Measurements from ENCODE around the gene RBM15. TPM values are rescaled to one million over a fixed set of nuclear protein-coding genes. Genes with fewer than 3 reads are reported as not detected.

The RBM15 gene
- total RNA-seq, 4 donors from 2014 or later = 40.9 to 49.0 (median 45.3) TPM

- no peak for TF ChIP-seq POLR2A (IDR thresholded peaks at IDR 0.05)
- no peak for TF ChIP-seq EP300 (IDR thresholded peaks at IDR 0.05)
- no peak for TF ChIP-seq CTCF (IDR thresholded peaks at IDR 0.05)
- DNase-seq (ENCODE audit: low spot score in 2 of 2) = no peak
- H3K4me3 ChIP-seq = no peak overlapping the region
- WGBS, 2 donors = 89 to 100% methylated on average over 1 of the region's 1 CpG
- peaks cover 0 to 4% (median 0%) of the 10 kb centered on the region in 4 donors for H3K9me3 ChIP-seq
- no peak overlapping the region for H3K27ac ChIP-seq
- no peaks in the 10 kb centered on the region for H3K27me3 ChIP-seq
- H3K36me3 ChIP-seq = no peaks in the 10 kb centered on the region
- no peaks in the 10 kb centered on the region for H3K4me1 ChIP-seq
Observed at GRCh38 chr1:110320168-110320518, 19.0 kb upstream of the RBM15 start.

- H3K36me3 ChIP-seq = no peaks in the 10 kb centered on the region
- no peak for DNase-seq (ENCODE audit: low spot score in 2 of 2)
- peaks cover 0 to 4% (median 0%) of the 10 kb centered on the region in 4 donors for H3K9me3 ChIP-seq
- TF ChIP-seq POLR2A (IDR thresholded peaks at IDR 0.05) (no peak), EP300 (IDR thresholded peaks at IDR 0.05) (no peak), CTCF (IDR thresholded peaks at IDR 0.05) (no peak)
- no peak overlapping the region for H3K27ac ChIP-seq
- 80 to 85% methylated on average over 2 of the region's 2 CpGs for WGBS, 2 donors
- no peak overlapping the region for H3K4me3 ChIP-seq
- H3K27me3 ChIP-seq = no peaks in the 10 kb centered on the region
- H3K4me1 ChIP-seq = no peaks in the 10 kb centered on the region
Observed at GRCh38 chr1:110321045-110321444, 18.1 kb upstream of the RBM15 start.

GRCh38 chr1:110321846-110322245 lies 17.3 kb upstream of the RBM15 start:
- TF ChIP-seq EP300 (IDR thresholded peaks at IDR 0.05) (no peak), CTCF (IDR thresholded peaks at IDR 0.05) (no peak), POLR2A (IDR thresholded peaks at IDR 0.05) (no peak)
- H3K36me3 ChIP-seq = no peaks in the 10 kb centered on the region
- H3K4me1 ChIP-seq = no peaks in the 10 kb centered on the region
- H3K9me3 ChIP-seq = peaks cover 0 to 4% (median 0%) of the 10 kb centered on the region in 4 donors
- no peak overlapping the region for H3K27ac ChIP-seq
- WGBS, 2 donors = 71 to 74% methylated on average over 4 of the region's 4 CpGs
- no peaks in the 10 kb centered on the region for H3K27me3 ChIP-seq
- no peak overlapping the region for H3K4me3 ChIP-seq
- DNase-seq (ENCODE audit: low spot score in 2 of 2) = no peak

- TF ChIP-seq EP300 (IDR thresholded peaks at IDR 0.05) = no peak
- TF ChIP-seq CTCF (IDR thresholded peaks at IDR 0.05) = no peak
- no peak for TF ChIP-seq POLR2A (IDR thresholded peaks at IDR 0.05)
- WGBS, 2 donors = 89 to 93% methylated on average over 1 of the region's 1 CpG
Observed at GRCh38 chr1:110324667-110325066, 14.5 kb upstream of the RBM15 start.

GRCh38 chr1:110326826-110327225 lies 12.4 kb upstream of the RBM15 start:
- DNase-seq (ENCODE audit: low spot score in 2 of 2) = no peak
- 67 to 82% methylated on average over 1 of the region's 1 CpG for WGBS, 2 donors
- Histone ChIP-seq H3K27ac (no peak overlapping the region), H3K4me3 (no peak overlapping the region), H3K9me3 (no peaks in the 10 kb centered on the region), H3K36me3 (no peaks in the 10 kb centered on the region), H3K27me3 (no peaks in the 10 kb centered on the region), H3K4me1 (no peaks in the 10 kb centered on the region)
- no peak for TF ChIP-seq CTCF (IDR thresholded peaks at IDR 0.05)
- no peak for TF ChIP-seq POLR2A (IDR thresholded peaks at IDR 0.05)
- no peak for TF ChIP-seq EP300 (IDR thresholded peaks at IDR 0.05)

More at GRCh38 chr1:110324667-110325066, 14.5 kb upstream of the RBM15 start:
- no peaks in the 10 kb centered on the region for H3K27me3 ChIP-seq
- no peaks in the 10 kb centered on the region for H3K9me3 ChIP-seq
- no peak overlapping the region for H3K4me3 ChIP-seq
- no peaks in the 10 kb centered on the region for H3K4me1 ChIP-seq
- no peaks in the 10 kb centered on the region for H3K36me3 ChIP-seq
- no peak overlapping the region for H3K27ac ChIP-seq
- DNase-seq (ENCODE audit: low spot score in 2 of 2) = no peak
